WTC11 (cell line): Measurements from ENCODE around the gene CD72. TPM values are rescaled to one million over a fixed set of nuclear protein-coding genes. Genes with fewer than 3 reads are reported as not detected.
"Not testable (repeated sequence)": the region's sequence is repeated elsewhere in the genome, so short reads cannot be mapped to it uniquely, and the experiment has no call there.

ENCODE experiments used
- ATAC-seq: fragments of 200-7000 bp; cut with Tn5 transposase; 2 replicates; pipeline ENCODE4 v1.10.0; 2021; ENCODE audit warnings: mild to moderate bottlenecking, moderate library complexity
- CTCF ChIA-PET: fragments of 300-600 bp; sonication (Branson Sonifier 250); formaldehyde crosslinking; loops from one replicate; lab custom pipeline; 2021; ENCODE audit warnings: antibody characterized with exemption; lab: Charles Lee
- POLR2A ChIA-PET: fragments of 350-600 bp; sonication (Branson Sonifier 250); formaldehyde crosslinking; loops from one replicate; lab custom pipeline; 2021; ENCODE audit warnings: antibody characterized with exemption; lab: Charles Lee
- DNase-seq: peaks from one replicate; pipeline ENCODE4 v3.0.0; 2021; ENCODE audit warnings: low spot score
- H3K27ac Mint-ChIP-seq: 2 replicates; pipeline ENCODE4 v1.8.0; 2021; ENCODE audit warnings: mixed read lengths
- H3K27me3 Mint-ChIP-seq: 2 replicates; pipeline ENCODE4 v1.8.0; 2021; ENCODE audit warnings: low read depth, mild to moderate bottlenecking, moderate library complexity, mixed read lengths
- H3K36me3 Mint-ChIP-seq: 2 replicates; pipeline ENCODE4 v1.8.0; 2021; ENCODE audit warnings: mixed read lengths
- H3K4me1 Mint-ChIP-seq: 2 replicates; pipeline ENCODE4 v1.8.0; 2022; ENCODE audit warnings: mixed read lengths
- H3K4me3 Mint-ChIP-seq: 2 replicates; pipeline ENCODE4 v1.8.0; 2021; ENCODE audit warnings: mild to moderate bottlenecking, moderate library complexity, mixed read lengths
- H3K9me3 Mint-ChIP-seq: 2 replicates; pipeline ENCODE4 v1.8.0; 2021; ENCODE audit warnings: mixed read lengths
- AFF4 ChIP-seq: sonication (generic); formaldehyde crosslinking; IDR thresholded peaks from 2 replicates; pipeline ENCODE4 v1.8.1; 2023; ENCODE audit warnings: mild to moderate bottlenecking, missing genetic modification reagents, borderline replicate concordance
- ARID4B ChIP-seq: sonication (generic); formaldehyde crosslinking; IDR thresholded peaks from 2 replicates; pipeline ENCODE4 v1.8.0; 2023; ENCODE audit warnings: missing genetic modification reagents, mild to moderate bottlenecking, borderline replicate concordance
- CREM ChIP-seq: sonication (generic); formaldehyde crosslinking; IDR thresholded peaks from 2 replicates; pipeline ENCODE4 v1.8.1; 2022; ENCODE audit warnings: mild to moderate bottlenecking, missing genetic modification reagents, moderate library complexity
- E2F1 ChIP-seq: sonication (generic); formaldehyde crosslinking; IDR thresholded peaks from 2 replicates; pipeline ENCODE4 v1.8.0; 2022; ENCODE audit warnings: mild to moderate bottlenecking, missing genetic modification reagents
- E2F5 ChIP-seq: sonication (generic); formaldehyde crosslinking; IDR thresholded peaks from 2 replicates; pipeline ENCODE4 v1.8.1; 2022; ENCODE audit warnings: mild to moderate bottlenecking, moderate library complexity, missing genetic modification reagents
- ESRRA ChIP-seq: sonication (generic); formaldehyde crosslinking; IDR thresholded peaks from 2 replicates; pipeline ENCODE4 v1.8.1; 2022; ENCODE audit warnings: mild to moderate bottlenecking, missing genetic modification reagents, borderline replicate concordance
- FOXK1 ChIP-seq: sonication (generic); formaldehyde crosslinking; IDR thresholded peaks from 2 replicates; pipeline ENCODE4 v1.8.0; 2022; ENCODE audit warnings: mild to moderate bottlenecking, moderate library complexity, missing genetic modification reagents
- GTF2I ChIP-seq: fragments of 250-450 bp; sonication (Bioruptor Pico); conservative IDR thresholded peaks from 2 replicates; pipeline ENCODE4 v1.4.0; 2021; ENCODE audit warnings: mild to moderate bottlenecking
- IRF1 ChIP-seq: sonication (generic); formaldehyde crosslinking; IDR thresholded peaks from 2 replicates; pipeline ENCODE4 v1.8.0; 2023; ENCODE audit warnings: missing genetic modification reagents
- OVOL2 ChIP-seq: fragments of 250-450 bp; sonication (Bioruptor Pico); IDR thresholded peaks from 2 replicates; pipeline ENCODE4 v1.9.0; 2021; ENCODE audit warnings: mild to moderate bottlenecking, borderline replicate concordance
- SMAD4 ChIP-seq: sonication (generic); formaldehyde crosslinking; IDR thresholded peaks from 2 replicates; pipeline ENCODE4 v1.8.0; 2022; ENCODE audit warnings: mild to moderate bottlenecking, missing genetic modification reagents
- TEAD1 ChIP-seq: sonication (generic); formaldehyde crosslinking; IDR thresholded peaks from 2 replicates; pipeline ENCODE4 v1.8.0; 2022; ENCODE audit warnings: mild to moderate bottlenecking, missing genetic modification reagents
- TP53 ChIP-seq: sonication (generic); formaldehyde crosslinking; IDR thresholded peaks from 2 replicates; pipeline ENCODE4 v1.8.1; 2023; ENCODE audit warnings: mild to moderate bottlenecking, missing genetic modification reagents
- ZNF425 ChIP-seq: fragments of 250-450 bp; sonication (Bioruptor Pico); conservative IDR thresholded peaks from 2 replicates; pipeline ENCODE4 v1.9.0; 2021; ENCODE audit warnings: mild to moderate bottlenecking
- total RNA-seq: library from RNA; stranded (reverse); gene quantifications from 3 replicates; pipeline ENCODE4 v1.2.3, GENCODE V29; 2021

Gene CD72
- total RNA-seq, 1 experiment from 2014 or later, result 2.9 TPM

GRCh38 chr9:35615981-35616680 is 2.1 kb downstream of the CD72 start (continued):
- TF ChIP-seq AFF4 (CRISPR knock-in tag) (no peak), OVOL2 (CRISPR knock-in tag) (no peak), SMAD4 (CRISPR knock-in tag) (no peak), ESRRA (CRISPR knock-in tag) (no peak), CREM (CRISPR knock-in tag) (no peak), E2F5 (CRISPR knock-in tag) (no peak), TP53 (no peak)

GRCh38 chr9:35612843-35613242 is 5.4 kb downstream of the CD72 start:
- Mint-ChIP-seq H3K4me1 (peaks cover 9% of the 10 kb centered on the region), H3K4me3 (no peak overlapping the region), H3K9me3 (no peaks in the 10 kb centered on the region), H3K27ac (no peak overlapping the region), H3K27me3 (peaks cover 49% of the 10 kb centered on the region), H3K36me3 (no peaks in the 10 kb centered on the region)
- DNase-seq (no peak), ATAC-seq (no peak)
- TF ChIP-seq GTF2I (no peak), TEAD1 (CRISPR knock-in tag) (no peak), E2F1 (no peak)
- ChIA-PET CTCF (interaction anchor here (1.0 to 3.1 kb wide), 5 partner anchors 9 to 84 kb away, joined by 3 to 42 read pairs (median 4); partner anchors contain the start of genes CCDC107 and RMRP), POLR2A (no interaction called here)

GRCh38 chr9:35612066-35612465 is 6.1 kb downstream of the CD72 start:
- H3K9me3 Mint-ChIP-seq, H3K27ac Mint-ChIP-seq, H3K36me3 Mint-ChIP-seq, H3K4me3 Mint-ChIP-seq, ATAC-seq, H3K4me1 Mint-ChIP-seq, DNase-seq, POLR2A ChIA-PET: not testable (repeated sequence)
- H3K27me3 Mint-ChIP-seq, result peaks cover 41% of the 10 kb centered on the region
- CTCF ChIA-PET, result interaction anchor here (0.7 to 3.1 kb wide), 19 partner anchors 8 to 561 kb away, joined by 3 to 42 read pairs (median 5); partner anchors contain the start of genes ARHGEF39, CCDC107, RMRP and TPM2

GRCh38 chr9:35611230-35611797 is 6.9 kb downstream of the CD72 start:
- H3K27ac Mint-ChIP-seq, result no peak overlapping the region
- DNase-seq (peak; percentile 63), ATAC-seq (peak; percentile 87)
- H3K4me3 Mint-ChIP-seq, result no peak overlapping the region
- no peaks in the 10 kb centered on the region for H3K36me3 Mint-ChIP-seq
- ChIA-PET CTCF (interaction anchor here (0.6 to 3.1 kb wide), 46 partner anchors 9 to 932 kb away, joined by 3 to 42 read pairs (median 5); partner anchors contain the start of genes ARHGEF39, CCDC107, CREB3 and HINT2), POLR2A (interaction anchor here (0.6 to 0.7 kb wide), 2 partner anchors 337 to 450 kb away, joined by 3 read pairs; no protein-coding TSS in a partner anchor)
- peaks cover 9% of the 10 kb centered on the region for H3K4me1 Mint-ChIP-seq
- no peaks in the 10 kb centered on the region for H3K9me3 Mint-ChIP-seq
- peaks cover 36% of the 10 kb centered on the region for H3K27me3 Mint-ChIP-seq
- no peak for TF ChIP-seq ARID4B (CRISPR knock-in tag)
- TF ChIP-seq FOXK1, result no peak
- no peak for TF ChIP-seq IRF1
- no peak for TF ChIP-seq ZNF425
